Measurements from ENCODE around the gene ZNF622.
A peak's percentile ranks its signal among the peaks of the same experiment; 100 is the strongest.

The ZNF622 gene

GRCh38 chr5:16471387-16471786, 5.8 kb upstream of the ZNF622 start:
- Histone ChIP-seq H3F3A (ENCODE audit: low read depth) (no peaks in the 10 kb centered on the region), H3K4me1 (ENCODE audit: insufficient read depth, low read length, poor library complexity, severe bottlenecking) (peaks cover 20% of the 10 kb centered on the region), H2AFZ (ENCODE audit: low read length) (no peak overlapping the region), H3K9me2 (replicated peaks; ENCODE audit: low read depth, low read length) (no peaks in the 10 kb centered on the region), H3K4me3 (ENCODE audit: low read length, poor library complexity, severe bottlenecking) (no peak overlapping the region), H3K36me3 (ENCODE audit: insufficient read depth, low read length) (no peaks in the 10 kb centered on the region), H3K79me2 (ENCODE audit: insufficient read depth, low read length) (peaks cover 13% of the 10 kb centered on the region; the same call in 1 of the 2 replicates), H4K20me1 (ENCODE audit: insufficient read depth, low read length, poor library complexity, severe bottlenecking) (peaks cover 5% of the 10 kb centered on the region), H3K9ac (ENCODE audit: low read depth, low read length, poor library complexity, severe bottlenecking) (no peak overlapping the region), H3K27me3 (ENCODE audit: insufficient read depth, low read length, poor library complexity, severe bottlenecking) (no peaks in the 10 kb centered on the region), H3K9me3 (ENCODE audit: insufficient read depth, low read depth, low read length) (no peaks in the 10 kb centered on the region), H3K4me2 (ENCODE audit: low read depth, low read length, poor library complexity, severe bottlenecking) (no peak overlapping the region)
- no peak for TF ChIP-seq CTCF (conservative IDR thresholded peaks at IDR 0.05; ENCODE audit: low read length)
- no peak for TF ChIP-seq EZH2phosphoT487 (IDR thresholded peaks at IDR 0.05; ENCODE audit: borderline replicate concordance)

GRCh38 chr5:16467363-16468219, 2.0 kb upstream of the ZNF622 start:
- Histone ChIP-seq H3K4me2 (ENCODE audit: low read depth, low read length, poor library complexity, severe bottlenecking) (peak overlapping the region; percentile 80), H3K9me2 (replicated peaks; ENCODE audit: low read depth, low read length) (no peaks in the 10 kb centered on the region)
- TF ChIP-seq CTCF (conservative IDR thresholded peaks at IDR 0.05; ENCODE audit: low read length) (no peak), EZH2phosphoT487 (IDR thresholded peaks at IDR 0.05; ENCODE audit: borderline replicate concordance) (no peak)

DNA sequence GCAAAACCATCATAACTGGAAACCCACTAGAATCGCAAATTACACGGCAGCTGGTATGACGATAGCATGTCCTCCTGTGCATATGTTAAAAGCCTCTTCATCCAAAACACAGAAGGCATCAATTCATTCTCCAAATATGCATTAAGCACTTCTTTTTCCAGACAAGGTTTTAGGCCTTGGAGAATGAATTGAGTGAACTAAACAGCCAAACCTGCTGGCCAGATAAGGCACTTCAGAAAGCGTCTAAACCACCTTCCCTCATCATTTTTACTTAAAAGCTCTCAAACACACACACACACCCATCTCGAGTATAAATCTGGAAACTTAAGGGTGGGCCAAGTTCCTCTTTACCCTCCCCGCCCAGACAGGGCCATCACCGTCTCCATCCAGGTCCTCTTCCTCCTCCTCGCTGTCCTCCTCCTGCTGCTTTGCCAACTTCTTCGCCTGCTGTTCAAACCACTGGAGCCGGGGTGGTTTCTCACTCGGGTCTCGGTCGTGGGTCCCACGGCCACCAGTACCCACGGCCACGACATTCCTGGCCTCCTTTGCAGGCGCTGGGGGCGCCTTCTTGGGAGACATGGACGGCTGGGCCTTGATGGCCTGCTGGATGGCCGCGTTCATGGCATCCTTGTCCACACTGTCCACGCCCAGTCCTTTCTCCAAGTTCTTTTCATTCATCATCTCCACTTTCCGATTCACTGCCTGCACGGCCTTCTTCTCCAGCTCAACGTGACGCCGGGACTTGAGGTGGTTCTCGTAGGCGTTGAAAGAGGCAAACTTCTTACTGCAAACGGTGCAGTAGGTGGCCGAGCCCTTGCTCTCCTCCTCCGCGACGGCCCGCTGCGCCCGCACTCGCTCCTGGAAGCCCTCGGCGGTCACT, 696 bp downstream of the ZNF622 start:
- Histone ChIP-seq H3K4me2 (ENCODE audit: low read depth, low read length, poor library complexity, severe bottlenecking) (peak overlapping the region; percentile 98), H3K27me3 (ENCODE audit: insufficient read depth, low read length, poor library complexity, severe bottlenecking) (no peaks in the 10 kb centered on the region), H3K4me1 (ENCODE audit: insufficient read depth, low read length, poor library complexity, severe bottlenecking) (peaks cover 72% of the 10 kb centered on the region), H3K79me2 (ENCODE audit: insufficient read depth, low read length) (peaks cover 76% of the 10 kb centered on the region), H4K20me1 (ENCODE audit: insufficient read depth, low read length, poor library complexity, severe bottlenecking) (peaks cover 61% of the 10 kb centered on the region), H3F3A (ENCODE audit: low read depth) (no peaks in the 10 kb centered on the region), H3K9me2 (replicated peaks; ENCODE audit: low read depth, low read length) (no peaks in the 10 kb centered on the region), H2AFZ (ENCODE audit: low read length) (peak overlapping the region; percentile 88), H3K9me3 (ENCODE audit: insufficient read depth, low read depth, low read length) (no peaks in the 10 kb centered on the region), H3K36me3 (ENCODE audit: insufficient read depth, low read length) (peaks cover 29% of the 10 kb centered on the region; the same call in 1 of the 2 replicates), H3K4me3 (ENCODE audit: low read length, poor library complexity, severe bottlenecking) (peak overlapping the region; percentile 83), H3K9ac (ENCODE audit: low read depth, low read length, poor library complexity, severe bottlenecking) (peak overlapping the region; percentile 87)
- TF ChIP-seq CTCF (conservative IDR thresholded peaks at IDR 0.05; ENCODE audit: low read length) (peak; percentile 8; the same call in 1 of the 2 replicates), EZH2phosphoT487 (IDR thresholded peaks at IDR 0.05; ENCODE audit: borderline replicate concordance) (no peak)

More at GRCh38 chr5:16467363-16468219, 2.0 kb upstream of the ZNF622 start:
- no peak overlapping the region for H2AFZ ChIP-seq (ENCODE audit: low read length)
- peak overlapping the region; percentile 87 for H3K9ac ChIP-seq (ENCODE audit: low read depth, low read length, poor library complexity, severe bottlenecking)
- H3K27me3 ChIP-seq (ENCODE audit: insufficient read depth, low read length, poor library complexity, severe bottlenecking) = no peaks in the 10 kb centered on the region
- H3K36me3 ChIP-seq (ENCODE audit: insufficient read depth, low read length) = peaks cover 4% of the 10 kb centered on the region; the same call in 1 of the 2 replicates
- H4K20me1 ChIP-seq (ENCODE audit: insufficient read depth, low read length, poor library complexity, severe bottlenecking) = peaks cover 34% of the 10 kb centered on the region
- H3K79me2 ChIP-seq (ENCODE audit: insufficient read depth, low read length) = peaks cover 49% of the 10 kb centered on the region
- no peaks in the 10 kb centered on the region for H3F3A ChIP-seq (ENCODE audit: low read depth)
- H3K9me3 ChIP-seq (ENCODE audit: insufficient read depth, low read depth, low read length) = no peaks in the 10 kb centered on the region
- peaks cover 46% of the 10 kb centered on the region for H3K4me1 ChIP-seq (ENCODE audit: insufficient read depth, low read length, poor library complexity, severe bottlenecking)
- peak overlapping the region; percentile 83 for H3K4me3 ChIP-seq (ENCODE audit: low read length, poor library complexity, severe bottlenecking)
